Fibroblast of skin of right quadriceps (primary cell): ENCODE measurements around the gene MYOCD.

Experiments used
- DNase-seq: peaks from one replicate; pipeline ENCODE4 v3.0.0-alpha.2; 2013

Gene MYOCD

GRCh38 chr17:12644623-12645022, 21.1 kb upstream of the MYOCD start:
- no peak for DNase-seq

GRCh38 chr17:12646761-12647422, 18.8 kb upstream of the MYOCD start:
- no peak for DNase-seq

- DNase-seq: no peak
Measured at GRCh38 chr17:12648498-12648897, 17.2 kb upstream of the MYOCD start.

GRCh38 chr17:12655936-12656335, 9.8 kb upstream of the MYOCD start:
- no peak for DNase-seq

- no peak for DNase-seq
Measured at GRCh38 chr17:12656354-12656753, 9.3 kb upstream of the MYOCD start.

GRCh38 chr17:12659500-12659899, 6.2 kb upstream of the MYOCD start:
- DNase-seq: peak; percentile 84

GRCh38 chr17:12664252-12664651, 1.4 kb upstream of the MYOCD start:
- no peak for DNase-seq

GRCh38 chr17:12664894-12665262, 812 bp upstream of the MYOCD start:
- no peak for DNase-seq

GRCh38 chr17:12666718-12667117, 1.0 kb downstream of the MYOCD start:
- DNase-seq: no peak

GRCh38 chr17:12667299-12667958, 1.7 kb downstream of the MYOCD start:
- DNase-seq: peak; percentile 80

GRCh38 chr17:12671906-12672305, 6.2 kb downstream of the MYOCD start:
- DNase-seq: no peak

GRCh38 chr17:12672947-12673346, 7.3 kb downstream of the MYOCD start:
- DNase-seq: no peak

GRCh38 chr17:12673788-12674187, 8.1 kb downstream of the MYOCD start:
- peak; percentile 30 for DNase-seq

GRCh38 chr17:12680407-12680897, 14.8 kb downstream of the MYOCD start:
- DNase-seq: no peak

GRCh38 chr17:12680993-12681392, 15.3 kb downstream of the MYOCD start:
- no peak for DNase-seq

- no peak for DNase-seq
Measured at GRCh38 chr17:12683299-12683698, 17.6 kb downstream of the MYOCD start.

- DNase-seq: no peak
Measured at GRCh38 chr17:12686486-12686885, 20.8 kb downstream of the MYOCD start.

GRCh38 chr17:12688382-12688781, 22.7 kb downstream of the MYOCD start:
- DNase-seq: no peak

- DNase-seq: no peak
Measured at GRCh38 chr17:12691173-12691572, 25.5 kb downstream of the MYOCD start.

GRCh38 chr17:12693640-12694039, 27.9 kb downstream of the MYOCD start:
- peak; percentile 13 for DNase-seq

- DNase-seq: no peak
Measured at GRCh38 chr17:12706070-12706469, 40.4 kb downstream of the MYOCD start.

- peak; percentile 46 for DNase-seq
Measured at GRCh38 chr17:12709063-12709462, 43.4 kb downstream of the MYOCD start.

- DNase-seq: no peak
Measured at GRCh38 chr17:12712415-12712814, 46.7 kb downstream of the MYOCD start.

GRCh38 chr17:12712941-12713340, 47.3 kb downstream of the MYOCD start:
- DNase-seq: no peak

GRCh38 chr17:12719948-12720347, 54.3 kb downstream of the MYOCD start:
- DNase-seq: no peak
